SK-MEL-5 (cell line): Measurements from ENCODE around the gene FBXW7. TPM values are rescaled to one million over a fixed set of nuclear protein-coding genes. Genes with fewer than 3 reads are reported as not detected.

ENCODE experiments used
- DNase-seq: peaks from one replicate; pipeline ENCODE4 v3.0.0-alpha.2; 2016; ENCODE audit warnings: low read depth, low spot score
- in situ Hi-C: cut with HindIII; loops from 2 replicates; pipeline ENCODE4 v1.10.0; 2016; ENCODE audit warnings: low sequenced_read_pairs, high pct_unique_total_duplicates, low pct_unique_long_range_greater_than_20kb
- total RNA-seq: library from RNA; depleted of rRNA; stranded (reverse); fragments of >200 nt; shearing (Covaris generic); gene quantifications from 2 replicates; pipeline ENCODE4 v1.2.3, GENCODE V29; 2014

FBXW7 gene
- total RNA-seq, 1 experiment from 2014 or later: 25.0 TPM

DNA sequence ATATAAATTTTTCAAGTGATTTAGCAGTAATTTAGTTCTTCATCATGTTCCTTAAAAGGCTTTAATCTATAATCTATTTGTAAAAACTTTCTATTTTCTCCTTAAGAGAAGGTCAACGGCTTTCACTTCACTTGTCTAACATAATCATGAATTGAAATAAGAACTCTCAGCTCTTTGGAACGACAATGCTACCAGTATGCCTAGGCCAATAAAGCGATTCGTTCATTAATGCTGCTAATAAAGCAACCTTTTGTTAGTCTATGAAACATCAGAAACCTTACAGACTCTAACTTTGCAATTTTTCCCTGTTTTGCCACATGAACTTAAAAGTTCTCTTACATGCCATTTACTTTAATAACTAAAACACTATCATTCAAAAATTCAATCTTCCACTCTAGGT is 47.6 kb downstream of the FBXW7 start:
- peak; percentile 86 for DNase-seq
- in situ Hi-C loops: loop anchor here (25.0 kb wide), 1 partner anchor 149 kb away; no protein-coding TSS in a partner anchor

DNA sequence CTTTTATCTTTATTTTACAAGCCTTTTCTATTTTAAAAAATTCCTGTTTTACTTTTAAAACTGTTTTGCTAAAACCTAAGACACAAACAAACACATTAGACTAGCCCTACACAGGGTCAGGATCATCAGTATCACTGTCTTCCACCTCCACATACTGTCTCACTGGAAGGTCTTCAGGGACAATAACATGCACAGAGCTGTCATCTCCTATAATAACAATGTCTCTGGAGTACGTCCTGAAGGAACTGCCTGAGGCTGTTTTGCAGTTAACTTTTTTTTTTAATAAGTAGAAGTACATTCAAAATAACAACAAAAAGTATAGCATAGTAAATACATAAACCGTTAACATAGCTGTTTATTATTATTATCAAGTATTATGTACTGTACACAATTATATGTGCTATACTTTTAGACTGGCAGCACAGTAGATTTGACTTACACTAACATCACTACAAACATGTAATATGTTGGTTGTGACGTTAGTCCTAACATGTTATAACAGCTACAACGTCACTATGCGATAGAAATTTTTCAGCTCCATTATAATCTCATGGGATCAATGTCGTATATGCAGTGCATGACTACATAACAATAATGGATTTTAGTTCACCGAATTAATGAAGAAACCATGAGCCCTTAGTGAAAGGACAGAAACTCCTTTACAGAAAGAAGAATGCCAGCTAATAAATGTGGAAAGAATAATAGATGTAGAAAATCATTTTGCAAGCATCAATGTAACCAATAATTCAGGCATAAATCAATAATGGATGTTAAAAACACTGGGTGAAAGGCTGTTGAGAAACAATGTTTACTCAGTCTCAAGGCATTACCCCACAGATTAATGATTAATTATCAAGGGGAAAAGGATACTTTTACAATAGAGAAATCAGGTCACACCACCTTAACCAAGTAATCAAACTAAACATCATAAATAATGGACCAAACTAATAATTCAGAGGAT is 49.2 kb downstream of the FBXW7 start:
- peak; percentile 19 for DNase-seq
- in situ Hi-C loops: loop anchor here (25.0 kb wide), 1 partner anchor 151 kb away; no protein-coding TSS in a partner anchor

DNA sequence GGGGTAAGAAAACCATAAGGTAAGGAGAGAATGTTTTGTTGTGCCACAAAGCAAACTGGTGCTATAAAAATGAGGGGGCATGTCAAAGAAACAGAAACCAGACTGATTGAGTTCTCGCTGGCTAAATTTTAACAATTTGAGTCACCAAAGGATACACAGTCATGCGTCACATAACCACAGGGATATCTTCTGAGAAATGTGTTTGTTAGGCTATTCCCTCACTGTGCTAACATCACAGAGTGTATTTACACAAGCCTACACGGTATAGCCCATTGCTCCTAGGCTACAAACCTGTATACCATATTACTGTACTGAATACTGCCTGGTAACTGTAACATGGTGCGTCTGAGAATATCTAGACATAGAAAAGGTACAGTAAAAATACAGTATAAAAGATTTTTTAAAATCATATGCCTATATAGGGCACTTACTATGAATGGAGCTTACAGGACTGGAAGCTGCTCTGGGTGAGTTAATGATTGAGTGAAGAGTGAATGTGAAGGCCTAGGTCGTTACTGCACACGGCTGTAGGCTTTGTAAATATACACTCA is 50.1 kb downstream of the FBXW7 start:
- in situ Hi-C loops: loop anchor here (25.0 kb wide), 1 partner anchor 152 kb away; no protein-coding TSS in a partner anchor
- peak; percentile 62 for DNase-seq

DNA sequence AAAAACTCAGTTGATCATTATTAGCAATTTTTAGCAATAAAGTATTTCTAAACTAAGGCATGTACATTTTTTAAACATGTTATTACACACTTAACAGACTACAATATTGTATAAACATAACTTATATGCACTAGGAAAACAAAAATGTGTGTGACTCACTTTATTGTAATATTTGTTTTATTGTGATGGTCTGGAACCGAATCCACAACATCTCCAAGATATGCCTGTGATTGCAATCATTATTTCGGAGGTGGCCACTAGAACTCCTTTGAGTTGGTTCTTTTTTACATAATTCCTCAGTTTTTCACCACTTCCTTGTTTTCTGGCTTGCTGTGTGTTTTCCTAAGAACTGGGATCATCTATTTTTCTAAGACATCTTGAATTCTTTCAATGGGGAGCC is 53.7 kb downstream of the FBXW7 start:
- no peak for DNase-seq
- in situ Hi-C loops: loop anchor here (25.0 kb wide), 1 partner anchor 155 kb away; no protein-coding TSS in a partner anchor

DNA sequence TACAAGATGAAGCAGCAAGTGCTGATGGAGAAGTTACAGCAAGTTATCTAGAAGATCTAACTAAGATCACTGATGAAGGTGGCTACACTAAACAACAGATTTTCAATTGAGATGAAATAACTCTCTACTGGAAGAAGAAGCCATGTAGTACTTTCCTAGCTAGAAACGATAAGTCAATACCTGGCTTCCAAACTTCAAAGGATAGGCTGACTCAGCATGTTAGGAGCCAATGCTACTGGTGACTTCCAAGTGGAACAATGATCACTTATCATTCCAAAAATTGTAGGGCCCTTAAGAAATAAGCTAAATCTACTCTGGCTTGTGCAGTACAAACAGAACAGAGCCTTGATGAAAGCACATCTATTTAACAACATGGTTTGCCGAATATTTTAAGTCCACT is 55.0 kb downstream of the FBXW7 start:
- in situ Hi-C loops: loop anchor here (25.0 kb wide), 1 partner anchor 156 kb away; no protein-coding TSS in a partner anchor

DNA sequence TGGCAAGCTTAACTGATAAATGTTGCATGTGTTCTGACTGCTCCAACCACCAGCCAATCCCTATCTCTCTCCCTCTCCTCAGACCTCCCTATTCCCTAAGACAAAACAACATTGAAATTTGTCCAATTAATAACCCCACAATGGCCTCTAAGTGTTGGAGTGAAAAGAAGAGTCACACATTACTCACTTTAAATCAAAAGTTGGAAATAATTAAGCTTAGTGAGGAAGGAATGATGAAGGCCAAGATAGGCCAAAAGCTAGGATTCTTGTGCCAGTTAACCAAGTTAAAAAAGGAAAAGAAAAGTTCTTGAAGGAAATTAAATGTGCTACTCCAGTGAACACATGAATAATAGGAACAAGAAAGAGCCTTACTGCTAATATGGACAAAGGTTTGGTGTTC is 55.6 kb downstream of the FBXW7 start:
- in situ Hi-C loops: loop anchor here (25.0 kb wide), 1 partner anchor 157 kb away; no protein-coding TSS in a partner anchor
- no peak for DNase-seq

More for the DNA sequence above, 55.0 kb downstream of the FBXW7 start:
- no peak for DNase-seq

DNA sequence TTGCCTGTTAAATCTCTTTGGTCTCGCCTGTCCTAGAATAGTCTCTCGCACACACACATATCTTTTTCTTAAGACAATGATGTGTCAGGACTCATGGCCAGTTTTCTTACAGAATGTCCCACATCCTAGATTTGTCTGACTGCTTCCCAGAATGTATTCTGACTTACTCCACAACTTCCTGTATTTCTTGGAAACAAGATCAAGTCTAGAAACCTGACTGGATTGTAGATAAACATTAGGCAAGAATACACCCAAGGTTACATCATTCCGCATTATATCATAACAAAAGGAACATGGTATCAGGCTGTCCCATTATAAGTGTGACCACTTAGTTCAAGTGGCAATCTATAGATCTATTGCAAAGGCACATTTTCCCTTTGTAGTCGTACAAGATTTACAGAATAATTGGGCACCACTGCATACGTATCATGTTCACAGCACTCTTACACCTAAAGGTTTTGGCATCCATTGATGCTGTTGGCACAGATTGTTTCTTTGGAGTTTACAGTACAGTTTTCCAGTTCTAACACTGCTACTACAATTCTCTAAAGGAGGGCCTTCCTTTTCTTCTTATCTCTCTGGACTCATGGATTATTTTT is 56.4 kb downstream of the FBXW7 start:
- no peak for DNase-seq
- in situ Hi-C loops: loop anchor here (25.0 kb wide), 1 partner anchor 158 kb away; no protein-coding TSS in a partner anchor

DNA sequence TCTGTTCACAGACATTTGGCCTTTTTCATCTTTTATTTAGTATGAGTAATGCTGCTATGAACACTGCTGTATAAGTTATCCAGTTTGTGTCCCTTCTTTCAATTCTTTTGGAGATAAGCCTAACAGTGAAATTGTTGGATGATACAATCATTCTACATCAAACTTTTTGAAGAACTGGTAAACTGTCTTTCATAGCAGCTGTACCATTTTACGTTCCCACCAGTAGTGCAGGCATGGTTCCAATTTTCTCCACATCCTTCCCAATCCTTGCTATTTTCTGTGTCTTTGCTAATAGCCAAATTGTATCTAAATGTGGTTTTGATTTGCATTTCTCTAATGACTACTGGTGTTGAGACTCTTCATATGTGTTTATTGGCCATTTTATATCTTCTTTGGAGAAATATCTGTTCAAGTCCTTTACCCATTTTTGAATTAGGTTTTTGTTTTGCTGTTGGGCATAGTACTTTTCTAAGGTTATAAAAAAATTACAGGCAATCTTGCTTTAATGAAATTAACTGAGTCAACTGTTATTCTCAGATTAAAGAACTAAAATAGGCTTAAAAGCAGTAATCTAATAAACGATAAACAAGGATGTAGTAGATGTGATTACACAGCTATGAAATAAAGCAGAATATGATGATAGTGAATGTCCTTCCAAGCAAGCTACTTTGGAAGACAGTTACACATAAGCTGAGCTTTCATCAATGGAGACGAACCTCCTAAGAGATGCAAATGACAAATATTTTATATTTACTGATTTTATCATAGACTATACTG is 57.2 kb downstream of the FBXW7 start:
- in situ Hi-C loops: loop anchor here (25.0 kb wide), 1 partner anchor 159 kb away; no protein-coding TSS in a partner anchor
- no peak for DNase-seq

DNA sequence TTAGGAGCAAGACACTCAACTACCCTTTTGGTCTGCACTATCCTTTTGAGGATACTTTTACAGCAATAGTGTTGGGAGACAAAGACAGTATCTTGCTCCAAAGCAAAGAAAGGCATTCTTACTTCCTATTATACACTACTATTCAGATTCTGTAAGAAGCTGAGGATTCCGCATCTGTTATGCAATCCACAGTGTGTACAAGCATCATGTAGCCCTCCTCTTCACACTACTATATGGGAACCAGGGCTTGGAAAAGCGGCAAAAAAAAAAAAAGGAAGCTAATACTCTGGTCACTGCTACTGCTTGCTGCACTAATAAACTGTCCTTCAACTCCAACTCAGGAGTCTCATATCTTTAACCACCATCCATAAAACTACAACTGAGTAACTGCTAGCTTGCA is 59.1 kb downstream of the FBXW7 start:
- DNase-seq: no peak
- in situ Hi-C loops: loop anchor here (25.0 kb wide), 1 partner anchor 161 kb away; no protein-coding TSS in a partner anchor

DNA sequence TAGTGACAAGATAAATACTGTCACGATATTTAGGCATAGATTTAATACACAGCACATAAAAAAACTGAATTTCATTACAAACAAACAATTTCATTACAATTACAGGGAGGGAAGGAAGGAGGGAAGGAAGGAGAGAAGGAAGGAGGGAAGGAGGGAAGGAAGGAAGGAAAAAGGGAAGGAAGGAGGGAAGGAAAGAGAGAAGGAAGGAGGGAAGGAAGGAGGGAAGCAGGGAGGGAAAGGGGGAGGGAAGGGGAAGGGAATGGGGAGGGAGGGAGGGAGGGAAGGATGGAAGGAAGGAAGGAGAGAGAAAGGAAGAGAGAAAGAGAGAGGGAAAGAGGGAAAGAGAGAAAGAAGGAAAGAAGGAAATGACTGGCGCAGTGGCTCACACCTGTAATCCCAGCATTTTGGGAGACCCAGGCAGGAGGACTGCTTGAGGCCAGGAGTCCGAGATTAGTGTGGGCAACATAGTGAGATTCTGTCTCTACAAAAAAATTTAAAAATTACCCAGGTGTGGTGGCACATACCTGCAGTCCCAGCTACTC is 64.6 kb downstream of the FBXW7 start:
- no peak for DNase-seq
- in situ Hi-C loops: no loop called here

DNA sequence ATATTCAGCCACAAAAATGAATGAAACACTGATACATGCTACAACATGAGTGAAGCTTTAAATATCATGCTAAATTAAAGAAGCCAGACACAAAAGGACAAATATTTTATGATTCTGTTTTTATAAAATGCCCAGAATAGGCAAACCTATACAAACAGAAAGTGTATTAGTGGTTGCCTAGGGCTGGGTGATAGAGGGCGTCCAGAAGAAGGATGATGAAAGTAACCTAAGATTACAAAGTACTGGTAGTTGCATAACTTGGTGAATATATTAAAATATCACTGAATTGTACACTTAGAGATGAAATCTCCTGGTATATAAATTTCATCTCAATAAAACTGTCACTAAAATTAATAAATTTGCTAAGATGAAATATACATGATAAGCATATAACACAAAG is 67.5 kb downstream of the FBXW7 start:
- in situ Hi-C loops: no loop called here
- no peak for DNase-seq

DNA sequence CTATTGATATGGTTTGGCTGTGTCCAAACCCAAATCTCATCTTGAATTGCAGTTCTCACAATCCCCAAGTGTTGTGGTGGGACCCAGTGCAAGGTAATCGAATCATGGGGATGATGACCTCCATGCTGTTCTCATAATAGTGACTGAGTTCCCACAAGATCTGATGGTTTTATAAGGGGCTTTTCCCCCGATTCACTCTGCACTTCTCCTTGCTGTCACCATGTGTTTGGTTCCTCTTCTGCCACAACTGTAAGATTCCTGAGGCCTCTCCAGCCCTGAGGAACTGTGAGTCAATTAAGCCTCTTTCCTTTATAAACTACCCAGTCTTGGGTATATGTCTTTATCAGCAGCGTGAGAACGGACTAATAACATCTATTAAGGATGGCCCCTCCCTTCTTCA is 68.8 kb downstream of the FBXW7 start:
- in situ Hi-C loops: no loop called here
- DNase-seq: no peak

DNA sequence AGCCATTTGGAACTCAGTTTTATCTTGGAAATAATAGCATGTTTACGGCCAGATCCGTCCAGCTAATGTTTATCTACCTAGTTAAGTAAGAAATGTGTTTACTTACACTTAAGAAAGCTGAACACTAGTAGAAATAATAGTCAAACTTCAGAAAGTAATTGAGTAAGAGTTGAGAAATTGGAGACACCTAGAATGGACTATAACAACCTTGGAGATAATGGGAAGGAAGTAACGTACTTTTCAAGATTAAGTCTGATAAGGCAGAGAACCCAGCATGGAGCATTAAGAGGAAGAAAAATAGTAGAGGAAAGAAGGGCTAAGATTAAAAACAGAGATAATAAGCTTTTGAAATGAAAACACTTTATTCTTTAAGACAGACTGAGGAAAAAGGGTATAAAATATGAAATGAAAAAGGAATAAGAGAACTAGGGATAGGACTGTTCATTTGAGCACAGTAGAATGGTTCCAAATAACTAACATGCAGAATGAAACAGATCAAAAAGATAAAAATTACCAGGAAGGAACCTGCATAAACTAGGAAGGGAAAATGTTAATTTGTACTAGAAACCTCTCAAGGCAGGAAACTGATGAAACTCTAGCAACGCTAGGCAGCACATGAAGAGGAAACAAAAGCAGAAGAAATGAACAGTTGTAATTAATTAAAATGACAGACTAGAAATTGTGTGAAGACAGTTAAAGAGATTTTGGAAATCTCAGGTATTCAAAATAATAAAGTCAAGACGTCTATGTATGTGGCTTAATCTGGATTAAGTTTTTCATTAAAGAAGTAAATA is 71.7 kb downstream of the FBXW7 start:
- in situ Hi-C loops: no loop called here
- DNase-seq: no peak

DNA sequence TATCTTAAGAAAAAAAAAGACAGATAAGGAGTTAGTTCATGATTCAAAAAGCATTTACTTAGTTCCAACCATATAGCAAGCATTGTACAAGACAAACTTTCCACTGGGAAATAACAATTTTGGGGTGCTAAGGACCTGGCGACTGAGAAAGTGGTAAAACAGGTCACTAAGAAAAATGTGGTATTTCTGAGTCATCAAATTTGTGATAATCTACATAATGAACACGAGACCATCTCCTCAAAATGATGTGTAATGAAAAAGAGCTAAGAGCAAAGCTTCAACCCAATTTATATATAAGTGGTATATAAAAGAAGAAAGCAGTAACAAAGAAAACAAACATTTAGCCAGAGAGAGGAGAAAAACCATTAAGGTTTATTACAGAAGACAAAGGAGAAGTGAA is 72.3 kb downstream of the FBXW7 start:
- no peak for DNase-seq
- in situ Hi-C loops: no loop called here

DNA sequence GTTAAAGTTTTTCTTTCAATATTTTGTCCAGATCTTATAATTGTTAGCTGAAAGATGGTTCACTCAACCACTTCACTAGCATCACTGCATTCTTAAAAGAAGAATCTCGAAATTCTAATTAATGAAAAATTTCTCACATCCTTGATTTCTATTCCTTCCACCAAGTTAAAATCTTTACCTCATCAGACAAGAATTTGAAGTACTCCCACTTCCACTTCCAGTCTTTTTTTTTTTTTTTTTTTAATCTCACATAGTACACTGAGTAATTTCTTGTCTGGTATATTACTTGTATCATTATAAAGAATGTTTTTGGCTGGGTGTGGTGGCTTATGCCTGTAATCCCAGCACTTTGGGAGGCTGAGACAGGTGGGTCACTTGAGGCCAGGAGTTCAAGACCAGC is 73.2 kb downstream of the FBXW7 start:
- in situ Hi-C loops: no loop called here
- DNase-seq: no peak

DNA sequence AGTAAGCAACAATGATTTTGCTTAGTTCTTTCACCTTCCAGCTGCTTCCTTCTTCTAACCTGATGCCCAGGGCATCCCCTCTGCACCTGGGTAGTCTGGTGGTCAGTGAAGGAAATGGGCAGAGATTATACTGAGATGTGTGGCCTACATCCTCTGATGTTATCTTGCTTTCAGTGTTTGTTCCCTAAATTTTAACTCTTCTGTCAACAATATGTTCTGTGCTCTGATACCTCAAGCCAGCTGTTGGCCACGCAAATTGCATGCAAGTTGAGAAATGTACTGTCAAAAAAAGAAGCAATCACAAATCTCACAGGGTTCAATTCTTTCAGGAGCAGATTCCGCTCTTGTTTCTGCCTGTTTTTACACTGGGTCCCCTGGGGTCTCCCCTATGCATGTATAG is 73.8 kb downstream of the FBXW7 start:
- in situ Hi-C loops: no loop called here
- no peak for DNase-seq
